NCI-H1092 treated with DMSO at 0.1 percent for 48 hours (cell line): ENCODE measurements around the gene AMFR.
"Not testable (repeated sequence)": the region's sequence is repeated elsewhere in the genome, so short reads cannot be mapped to it uniquely, and the experiment has no call there.

ENCODE experiments used
- DNase-seq: peaks from one replicate; lab custom pipeline; 2025; lab: John Stamatoyannopoulos, UW

The AMFR gene

GRCh38 chr16:56388209-56388608 lies 37.1 kb downstream of the AMFR start:
- DNase-seq: no peak

- DNase-seq: no peak
Observed at GRCh38 chr16:56387396-56387795, 37.9 kb downstream of the AMFR start.

- DNase-seq: no peak
Observed at GRCh38 chr16:56384074-56384721, 41.1 kb downstream of the AMFR start.

GRCh38 chr16:56382901-56383355 lies 42.4 kb downstream of the AMFR start:
- DNase-seq: no peak

GRCh38 chr16:56382459-56382858 lies 42.9 kb downstream of the AMFR start:
- DNase-seq: no peak

GRCh38 chr16:56380778-56381485 lies 44.4 kb downstream of the AMFR start:
- not testable (repeated sequence) for DNase-seq

GRCh38 chr16:56379044-56379443 lies 46.3 kb downstream of the AMFR start:
- DNase-seq: not testable (repeated sequence)

GRCh38 chr16:56375792-56376191 lies 49.6 kb downstream of the AMFR start:
- DNase-seq: not testable (repeated sequence)

GRCh38 chr16:56373003-56373402 lies 52.3 kb downstream of the AMFR start:
- no peak for DNase-seq

GRCh38 chr16:56372013-56372634 lies 53.2 kb downstream of the AMFR start:
- no peak for DNase-seq

GRCh38 chr16:56371660-56371937 lies 53.7 kb downstream of the AMFR start:
- DNase-seq: no peak

- DNase-seq: no peak
Observed at GRCh38 chr16:56370875-56371659, 54.3 kb downstream of the AMFR start.

GRCh38 chr16:56370185-56370874 lies 55.0 kb downstream of the AMFR start:
- no peak for DNase-seq

- DNase-seq: no peak
Observed at GRCh38 chr16:56369202-56369601, 56.1 kb downstream of the AMFR start.

GRCh38 chr16:56368545-56368944 lies 56.8 kb downstream of the AMFR start:
- DNase-seq: no peak

GRCh38 chr16:56367764-56368163 lies 57.6 kb downstream of the AMFR start:
- DNase-seq: no peak

GRCh38 chr16:56366945-56367344 lies 58.4 kb downstream of the AMFR start:
- no peak for DNase-seq

GRCh38 chr16:56365552-56365951 lies 59.8 kb downstream of the AMFR start:
- no peak for DNase-seq

GRCh38 chr16:56364865-56365264 lies 60.5 kb downstream of the AMFR start:
- DNase-seq: no peak

GRCh38 chr16:56363781-56364565 lies 61.4 kb downstream of the AMFR start:
- no peak for DNase-seq

- no peak for DNase-seq
Observed at GRCh38 chr16:56363181-56363716, 62.1 kb downstream of the AMFR start.
